SK-N-SH (cell line): Measurements from ENCODE around the gene P2RY11. TPM values are rescaled to one million over a fixed set of nuclear protein-coding genes. Genes with fewer than 3 reads are reported as not detected.

ENCODE experiments used
- CTCF ChIA-PET: fragments of 300-600, 350-600 bp; formaldehyde crosslinking; extraction: SDS; loops from one replicate; lab custom pipeline; 2021; lab: Yijun Ruan, JAX
- POLR2A ChIA-PET: fragments of 350-600 bp; sonication (Branson Sonifier 250); formaldehyde crosslinking; extraction: SDS; loops from one replicate; lab custom pipeline; 2020; ENCODE audit warnings: antibody characterized with exemption, inconsistent platforms; lab: Yijun Ruan, JAX
- DNase-seq: peaks from one replicate; pipeline ENCODE4 v3.0.0; 2012
- H2AFZ ChIP-seq: fragments of 200-600 bp; sonication (generic); 2 replicates; pipeline ENCODE4 v1.8.1; 2016; ENCODE audit warnings: antibody characterized with exemption, mild to moderate bottlenecking, low read depth
- H3F3A ChIP-seq: fragments of 200-600 bp; sonication (generic); replicated peaks from 2 replicates; pipeline ENCODE3; 2016; ENCODE audit warnings: antibody characterized with exemption, mild to moderate bottlenecking; ENCODE audit not compliant: insufficient read depth
- H3K27ac ChIP-seq, 2 experiments: fragments of 200-500 bp in 1 of 2; fragments of 200-600 bp in 1 of 2; sonication (Bioruptor generic) in 1 of 2; sonication (generic), shearing (Covaris generic) in 1 of 2; 2 replicates each; pipeline versions ENCODE4 v1.5.1 to v1.6.1; 2014 to 2016; ENCODE audit warnings: low read depth in 2 of 2, inconsistent platforms in 1 of 2, low read length in 1 of 2, mild to moderate bottlenecking in 1 of 2, mixed read lengths in 1 of 2
- H3K27me3 ChIP-seq: fragments of 200-600 bp; sonication (generic), shearing (Covaris generic); 2 replicates; pipeline ENCODE4 v1.6.1; 2016; ENCODE audit warnings: mixed run types; ENCODE audit not compliant: insufficient read depth
- H3K36me3 ChIP-seq, 2 experiments: fragments of 200-500 bp in 1 of 2; fragments of 200-600 bp in 1 of 2; sonication (Bioruptor generic) in 1 of 2; sonication (generic) in 1 of 2; replicated peaks in 1 of 2; 2 replicates each; pipeline versions ENCODE3 to v1.5.1; 2014 to 2016; ENCODE audit warnings: low read length in 1 of 2, mild to moderate bottlenecking in 1 of 2; ENCODE audit not compliant: insufficient read depth in 2 of 2, control insufficient read depth in 1 of 2
- H3K4me1 ChIP-seq, 2 experiments: fragments of 200-500 bp in 1 of 2; fragments of 200-600 bp in 1 of 2; sonication (Bioruptor generic) in 1 of 2; sonication (generic), shearing (Covaris generic) in 1 of 2; 2 replicates each; pipeline versions ENCODE4 v1.5.1 to v1.6.1; 2014 to 2016; ENCODE audit warnings: low read depth in 1 of 2, low read length in 1 of 2, mixed run types in 1 of 2; ENCODE audit not compliant: insufficient read depth in 2 of 2, control insufficient read depth in 1 of 2
- H3K4me2 ChIP-seq: fragments of 200-600 bp; sonication (generic), shearing (Covaris generic); 2 replicates; pipeline ENCODE4 v1.6.1; 2017; ENCODE audit warnings: mixed run types
- H3K4me3 ChIP-seq, 2 experiments: fragments of 200-500 bp in 1 of 2; fragments of 200-600 bp in 1 of 2; sonication (Bioruptor generic) in 1 of 2; sonication (generic), shearing (Covaris generic) in 1 of 2; 2 replicates each; pipeline versions ENCODE4 v1.5.1 to v1.8.1; 2014 to 2016; ENCODE audit warnings: low read depth in 2 of 2, inconsistent platforms in 1 of 2, low read length in 1 of 2, mild to moderate bottlenecking in 1 of 2, mixed read lengths in 1 of 2, moderate library complexity in 1 of 2
- H3K79me2 ChIP-seq: fragments of 200-600 bp; sonication (generic); 2 replicates; pipeline ENCODE4 v1.8.1; 2017; ENCODE audit warnings: mild to moderate bottlenecking; ENCODE audit not compliant: insufficient read depth
- H3K9ac ChIP-seq: fragments of 200-600 bp; sonication (generic); 2 replicates; pipeline ENCODE4 v1.6.1; 2017; ENCODE audit warnings: mixed run types
- H3K9me2 ChIP-seq: fragments of 200-600 bp; sonication (generic); 2 replicates; pipeline ENCODE4 v1.6.1; 2017; ENCODE audit warnings: mixed run types
- H3K9me3 ChIP-seq: fragments of 200-600 bp; sonication (generic); 2 replicates; pipeline ENCODE4 v1.6.1; 2017; ENCODE audit warnings: mixed run types, mild to moderate bottlenecking, moderate library complexity
- H4K20me1 ChIP-seq: fragments of 200-600 bp; sonication (generic); 2 replicates; pipeline ENCODE4 v1.6.1; 2017; ENCODE audit warnings: mild to moderate bottlenecking, mixed run types; ENCODE audit not compliant: insufficient read depth
- CTCF ChIP-seq: fragments of 200-600 bp; sonication (generic); IDR thresholded peaks from 2 replicates; pipeline ENCODE4 v1.6.1; 2017; ENCODE audit warnings: antibody characterized with exemption, mild to moderate bottlenecking, moderate library complexity
- EZH2phosphoT487 ChIP-seq: fragments of 200-600 bp; sonication (generic); IDR thresholded peaks from 2 replicates; pipeline ENCODE4 v1.6.1; 2017; ENCODE audit warnings: low read depth, mixed run types, mild to moderate bottlenecking, antibody characterized with exemption, moderate library complexity, borderline replicate concordance
- FOSL2 ChIP-seq: IDR thresholded peaks from 2 replicates; pipeline ENCODE4 v1.4.0; 2012; ENCODE audit warnings: low read depth, mild to moderate bottlenecking, moderate library complexity, borderline replicate concordance
- FOXJ3 ChIP-seq: sonication (generic); formaldehyde crosslinking; IDR thresholded peaks from 2 replicates; pipeline ENCODE4 v1.5.1; 2020; ENCODE audit warnings: mild to moderate bottlenecking, missing genetic modification reagents
- GATA2 ChIP-seq: sonication (generic); formaldehyde crosslinking; IDR thresholded peaks from 2 replicates; pipeline ENCODE4 v1.5.0; 2020; ENCODE audit warnings: mild to moderate bottlenecking, missing genetic modification reagents
- JUND ChIP-seq: IDR thresholded peaks from 2 replicates; pipeline ENCODE4 v1.4.0; 2012
- POLR2AphosphoS5 ChIP-seq: IDR thresholded peaks from 2 replicates; pipeline ENCODE4 v1.6.1; 2012; ENCODE audit warnings: low read depth, low read length
- RAD21 ChIP-seq: IDR thresholded peaks from 2 replicates; pipeline ENCODE4 v1.6.1; 2012; ENCODE audit warnings: mild to moderate bottlenecking, low read length
- REST ChIP-seq: IDR thresholded peaks from 2 replicates; pipeline ENCODE4 v1.6.1; 2012; ENCODE audit warnings: mild to moderate bottlenecking, low read depth, low read length, moderate library complexity
- RXRA ChIP-seq: IDR thresholded peaks from 2 replicates; pipeline ENCODE4 v1.4.0; 2012; ENCODE audit warnings: low read depth, mild to moderate bottlenecking, borderline replicate concordance
- SMC3 ChIP-seq: IDR thresholded peaks from 2 replicates; pipeline ENCODE4 v1.6.1; 2012; ENCODE audit warnings: low read depth, low read length, improper control_type of control experiment
- TAF1 ChIP-seq: IDR thresholded peaks from 2 replicates; pipeline ENCODE4 v1.6.1; 2012; ENCODE audit warnings: low read depth, mild to moderate bottlenecking, low read length, moderate library complexity, borderline replicate concordance
- USF1 ChIP-seq: IDR thresholded peaks from 2 replicates; pipeline ENCODE4 v1.4.0; 2012; ENCODE audit warnings: low read depth, borderline replicate concordance
- YY1 ChIP-seq: IDR thresholded peaks from 2 replicates; pipeline ENCODE4 v1.4.0; 2012; ENCODE audit warnings: low read depth, mild to moderate bottlenecking
- ZBTB33 ChIP-seq: IDR thresholded peaks from 2 replicates; pipeline ENCODE4 v1.4.0; 2012; ENCODE audit warnings: low read depth, borderline replicate concordance
- WGBS: methylation state at CpG from one replicate; pipeline ENCODE4 v1.1.6; 2017; ENCODE audit warnings: low lambda C conversion rate; 5-methylcytosine and 5-hydroxymethylcytosine counted together
- polyA plus RNA-seq, 3 experiments: library from polyadenylated mRNA; depleted of rRNA; stranded (reverse); fragments of >200 nt; gene quantifications; 2 replicates each; pipeline ENCODE4 v1.2.3, GENCODE V29; 2012

The P2RY11 gene
- polyA plus RNA-seq, 1 of the 3 experiments (the other 2 are of a cell fraction) = 6.8 TPM

- 60% methylated on average over 9 of the region's 9 CpGs for WGBS
- no peaks in the 10 kb centered on the region for H3K9me2 ChIP-seq
- H2AFZ ChIP-seq = peak overlapping the region; percentile 91
- TF ChIP-seq TAF1 (no peak), JUND (0 out of 2 replicates have a peak, but pooled peaks have one; percentile 27), FOSL2 (peak; percentile 66; the same call in 1 of the 2 replicates), ZBTB33 (no peak), EZH2phosphoT487 (no peak), SMC3 (no peak), RAD21 (no peak)
- H3K79me2 ChIP-seq = peaks cover 25% of the 10 kb centered on the region
- peaks cover 3 to 13% of the 10 kb centered on the region in 2 experiments; a peak in 1 of 4 replicates for H3K4me1 ChIP-seq
- H3K4me2 ChIP-seq = peak overlapping the region; percentile 21; the same call in 1 of the 2 replicates
- H3F3A ChIP-seq = peaks cover 38% of the 10 kb centered on the region
- CTCF ChIA-PET = interaction anchor here (0.6 to 6.4 kb wide), 11 partner anchors 12 to 129 kb away, joined by 3 to 58 read pairs (median 4); partner anchors contain the start of gene PPAN
- no peaks in the 10 kb centered on the region for H3K9me3 ChIP-seq
- no peak overlapping the region for H3K4me3 ChIP-seq
- 0 out of 2 replicates have a peak overlapping the region, but pooled peaks have one; percentile 14 for H3K9ac ChIP-seq
- H3K27me3 ChIP-seq = no peaks in the 10 kb centered on the region
- POLR2A ChIA-PET = interaction anchor here (0.9 to 2.9 kb wide), 4 partner anchors 11 to 129 kb away, joined by 3 to 21 read pairs (median 4); partner anchors contain the start of gene PPAN
- H4K20me1 ChIP-seq = 0 out of 2 replicates have a peak, but pooled peaks cover 3% of the 10 kb centered on the region
- H3K27ac ChIP-seq = peak overlapping the region in 1 of 2 experiments; percentile 76; a peak in 3 of 4 replicates
- H3K36me3 ChIP-seq = peaks cover 12 to 28% of the 10 kb centered on the region in 2 experiments
- no peak for DNase-seq
Measured at GRCh38 chr19:10120538-10121189, 9.2 kb downstream of the P2RY11 start.

GRCh38 chr19:10122045-10122444 lies 10.6 kb downstream of the P2RY11 start:
- Histone ChIP-seq H3F3A (peaks cover 33% of the 10 kb centered on the region), H3K79me2 (peaks cover 25% of the 10 kb centered on the region), H2AFZ (no peak overlapping the region), H3K27me3 (no peaks in the 10 kb centered on the region), H3K4me3 (no peak overlapping the region), H3K36me3 (peaks cover 14 to 15% of the 10 kb centered on the region in 2 experiments), H3K27ac (peak overlapping the region in 1 of 2 experiments; percentile 76; a peak in 2 of 4 replicates), H3K4me1 (peaks cover 3 to 12% of the 10 kb centered on the region in 2 experiments; a peak in 1 of 4 replicates), H3K9me2 (no peaks in the 10 kb centered on the region), H3K9ac (no peak overlapping the region), H3K4me2 (no peak overlapping the region), H4K20me1 (0 out of 2 replicates have a peak, but pooled peaks cover 3% of the 10 kb centered on the region), H3K9me3 (no peaks in the 10 kb centered on the region)
- no peak for DNase-seq
- CTCF ChIA-PET = interaction anchor here (1.4 to 2.8 kb wide), 2 partner anchors 17 to 128 kb away, joined by 5 to 11 read pairs; no protein-coding TSS in a partner anchor
- POLR2A ChIA-PET = interaction anchor here (0.5 to 2.9 kb wide), 3 partner anchors 9 to 1815 kb away, joined by 3 to 21 read pairs (median 4); no protein-coding TSS in a partner anchor
- 71% methylated on average over 6 of the region's 6 CpGs for WGBS
- TF ChIP-seq USF1 = no peak
- no peak for TF ChIP-seq CTCF
- TF ChIP-seq YY1 = no peak
- TF ChIP-seq POLR2AphosphoS5 = no peak
- TF ChIP-seq GATA2 (CRISPR knock-in tag) = no peak
- TF ChIP-seq REST = no peak
- TF ChIP-seq RXRA = no peak
- TF ChIP-seq FOXJ3 = no peak
- TF ChIP-seq EZH2phosphoT487 = no peak
